ENCODE measurements around the gene CDKL4.

- TF ChIP-seq, protein P1, sequence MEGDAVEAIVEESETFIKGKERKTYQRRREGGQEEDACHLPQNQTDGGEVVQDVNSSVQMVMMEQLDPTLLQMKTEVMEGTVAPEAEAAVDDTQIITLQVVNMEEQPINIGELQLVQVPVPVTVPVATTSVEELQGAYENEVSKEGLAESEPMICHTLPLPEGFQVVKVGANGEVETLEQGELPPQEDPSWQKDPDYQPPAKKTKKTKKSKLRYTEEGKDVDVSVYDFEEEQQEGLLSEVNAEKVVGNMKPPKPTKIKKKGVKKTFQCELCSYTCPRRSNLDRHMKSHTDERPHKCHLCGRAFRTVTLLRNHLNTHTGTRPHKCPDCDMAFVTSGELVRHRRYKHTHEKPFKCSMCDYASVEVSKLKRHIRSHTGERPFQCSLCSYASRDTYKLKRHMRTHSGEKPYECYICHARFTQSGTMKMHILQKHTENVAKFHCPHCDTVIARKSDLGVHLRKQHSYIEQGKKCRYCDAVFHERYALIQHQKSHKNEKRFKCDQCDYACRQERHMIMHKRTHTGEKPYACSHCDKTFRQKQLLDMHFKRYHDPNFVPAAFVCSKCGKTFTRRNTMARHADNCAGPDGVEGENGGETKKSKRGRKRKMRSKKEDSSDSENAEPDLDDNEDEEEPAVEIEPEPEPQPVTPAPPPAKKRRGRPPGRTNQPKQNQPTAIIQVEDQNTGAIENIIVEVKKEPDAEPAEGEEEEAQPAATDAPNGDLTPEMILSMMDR (conservative IDR thresholded peaks at IDR 0.05; ENCODE audit: low read depth, low read length) = no peak
- no peak for TF ChIP-seq EZH2 (IDR thresholded peaks at IDR 0.05; ENCODE audit: borderline replicate concordance, low read depth, low read length, poor library complexity, severe bottlenecking)
These were observed 32.9 kb downstream of the CDKL4 start for GRCh38 chr2:39210846-39211245.

All from A673 (cell line).